ENCODE results near the gene PAXX.

- no peak for TF ChIP-seq POLR2A (IDR thresholded peaks at IDR 0.05; ENCODE audit: borderline replicate concordance, extremely low read depth, insufficient read depth, insufficient read length)
- peak; percentile 23; the same call in 1 of the 2 replicates for TF ChIP-seq POLR2AphosphoS5 (IDR thresholded peaks at IDR 0.05; ENCODE audit: low read depth, low read length)
- TF ChIP-seq MAX (IDR thresholded peaks at IDR 0.05) = no peak
- TF ChIP-seq CTCF (IDR thresholded peaks at IDR 0.05 in 2 of 3, conservative IDR thresholded peaks at IDR 0.05 in 1 of 3; ENCODE audit: borderline replicate concordance in 1 of 3, insufficient read depth in 1 of 3, low read depth in 2 of 3, low read length in 2 of 3) = no peak
Measured at GRCh38 chr9:137027369-137028262, 35.4 kb downstream of the PAXX start, which contains the start of gene ABCA2.

Data from HCT116 (cell line).